ENCODE results near the gene CALY.

DNA sequence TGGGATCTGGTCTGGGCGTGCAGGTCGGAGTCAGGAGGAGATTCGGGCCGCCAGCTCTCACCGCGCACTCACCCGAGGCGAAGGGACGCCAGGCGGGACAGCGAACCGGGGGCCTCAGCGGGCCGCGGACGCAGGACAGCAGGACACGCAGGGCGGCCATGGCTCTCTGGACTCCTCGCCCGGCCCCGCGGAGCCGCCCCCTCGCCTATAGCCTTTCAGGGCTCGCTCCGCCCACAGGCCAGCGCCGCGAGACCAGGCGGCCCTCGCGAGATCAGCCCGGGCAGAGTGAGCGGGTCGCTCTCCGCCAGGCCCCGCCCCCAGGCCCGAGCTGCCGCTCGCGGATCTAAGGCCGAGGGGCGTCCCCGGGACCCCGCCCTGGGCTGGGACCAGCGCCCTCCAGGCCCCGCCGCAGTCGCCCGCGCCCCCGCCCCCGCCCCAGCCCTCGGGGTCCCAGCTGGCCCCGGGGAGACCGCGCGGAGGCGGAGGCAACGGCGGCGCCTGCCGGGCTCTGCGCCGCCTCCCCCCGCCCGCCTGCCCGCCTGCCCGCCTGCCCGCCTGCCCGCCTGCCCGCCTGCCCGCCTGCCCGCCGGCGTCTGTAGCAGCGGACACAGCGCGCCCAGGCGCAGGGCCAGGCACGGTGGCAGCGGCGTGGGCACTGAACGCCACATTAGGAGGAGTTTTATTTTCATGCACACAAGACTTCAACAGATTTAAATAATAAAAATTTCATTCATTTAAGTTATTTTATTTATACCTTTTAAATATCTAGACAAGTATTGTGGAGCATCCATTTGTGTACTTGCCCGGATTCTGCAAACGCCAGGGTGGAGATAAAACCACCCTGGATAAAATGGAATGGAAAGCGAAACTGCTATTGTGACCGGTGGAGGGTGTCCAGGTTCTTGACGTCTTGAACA lies 36.7 kb upstream of the CALY start, which contains the start of gene ECHS1:
- TF ChIP-seq, protein P1, sequence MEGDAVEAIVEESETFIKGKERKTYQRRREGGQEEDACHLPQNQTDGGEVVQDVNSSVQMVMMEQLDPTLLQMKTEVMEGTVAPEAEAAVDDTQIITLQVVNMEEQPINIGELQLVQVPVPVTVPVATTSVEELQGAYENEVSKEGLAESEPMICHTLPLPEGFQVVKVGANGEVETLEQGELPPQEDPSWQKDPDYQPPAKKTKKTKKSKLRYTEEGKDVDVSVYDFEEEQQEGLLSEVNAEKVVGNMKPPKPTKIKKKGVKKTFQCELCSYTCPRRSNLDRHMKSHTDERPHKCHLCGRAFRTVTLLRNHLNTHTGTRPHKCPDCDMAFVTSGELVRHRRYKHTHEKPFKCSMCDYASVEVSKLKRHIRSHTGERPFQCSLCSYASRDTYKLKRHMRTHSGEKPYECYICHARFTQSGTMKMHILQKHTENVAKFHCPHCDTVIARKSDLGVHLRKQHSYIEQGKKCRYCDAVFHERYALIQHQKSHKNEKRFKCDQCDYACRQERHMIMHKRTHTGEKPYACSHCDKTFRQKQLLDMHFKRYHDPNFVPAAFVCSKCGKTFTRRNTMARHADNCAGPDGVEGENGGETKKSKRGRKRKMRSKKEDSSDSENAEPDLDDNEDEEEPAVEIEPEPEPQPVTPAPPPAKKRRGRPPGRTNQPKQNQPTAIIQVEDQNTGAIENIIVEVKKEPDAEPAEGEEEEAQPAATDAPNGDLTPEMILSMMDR (IDR thresholded peaks at IDR 0.05; ENCODE audit: insufficient read depth, low read length, poor library complexity, severe bottlenecking): no peak
- no peak for TF ChIP-seq EZH2phosphoT487 (conservative IDR thresholded peaks at IDR 0.05; ENCODE audit: low read length)
